ENCODE results near the gene KCNK4. TPM values are rescaled to one million over a fixed set of nuclear protein-coding genes. Genes with fewer than 3 reads are reported as not detected.

The KCNK4 gene
- total RNA-seq, 1 donor from 2014 or later: not detected

- Mint-ChIP-seq H3K4me1 (ENCODE audit: unreplicated experiment) (peaks cover 9% of the 10 kb centered on the region), H3K4me3 (no peak overlapping the region), H3K36me3 (peaks cover 10% of the 10 kb centered on the region), H3K9me3 (no peaks in the 10 kb centered on the region), H3K27me3 (peaks cover 33% of the 10 kb centered on the region), H3K27ac (no peak overlapping the region)
- TF ChIP-seq CTCF (conservative IDR thresholded peaks at IDR 0.05): no peak
- DNase-seq (ENCODE audit: extremely low spot score, unreplicated experiment): no peak
These were observed 2.8 kb upstream of the KCNK4 start for GRCh38 chr11:64288353-64288750.

- no peak for DNase-seq (ENCODE audit: extremely low spot score, unreplicated experiment)
- Mint-ChIP-seq H3K4me3 (peak overlapping the region; percentile 44), H3K27me3 (peaks cover 41% of the 10 kb centered on the region), H3K27ac (no peak overlapping the region), H3K9me3 (no peaks in the 10 kb centered on the region), H3K4me1 (ENCODE audit: unreplicated experiment) (peaks cover 9% of the 10 kb centered on the region), H3K36me3 (peaks cover 10% of the 10 kb centered on the region)
- no peak for TF ChIP-seq CTCF (conservative IDR thresholded peaks at IDR 0.05)
These were observed 2.0 kb upstream of the KCNK4 start for GRCh38 chr11:64289002-64289564.

- TF ChIP-seq CTCF (conservative IDR thresholded peaks at IDR 0.05): no peak
- peaks cover 56% of the 10 kb centered on the region for H3K27me3 Mint-ChIP-seq
- no peaks in the 10 kb centered on the region for H3K9me3 Mint-ChIP-seq
- H3K4me3 Mint-ChIP-seq: peak overlapping the region; percentile 81
- H3K27ac Mint-ChIP-seq: no peak overlapping the region
- H3K36me3 Mint-ChIP-seq: peaks cover 10% of the 10 kb centered on the region
- DNase-seq (ENCODE audit: extremely low spot score, unreplicated experiment): no peak
- H3K4me1 Mint-ChIP-seq (ENCODE audit: unreplicated experiment): peaks cover 9% of the 10 kb centered on the region
These were observed 495 bp upstream of the KCNK4 start for GRCh38 chr11:64290352-64291261.

GRCh38 chr11:64291752-64292459 lies 804 bp downstream of the KCNK4 start:
- TF ChIP-seq CTCF (conservative IDR thresholded peaks at IDR 0.05): no peak
- H3K27me3 Mint-ChIP-seq: peaks cover 69% of the 10 kb centered on the region
- H3K9me3 Mint-ChIP-seq: no peaks in the 10 kb centered on the region
- H3K36me3 Mint-ChIP-seq: peaks cover 10% of the 10 kb centered on the region
- no peak overlapping the region for H3K27ac Mint-ChIP-seq
- peaks cover 3% of the 10 kb centered on the region for H3K4me1 Mint-ChIP-seq (ENCODE audit: unreplicated experiment)
- no peak for DNase-seq (ENCODE audit: extremely low spot score, unreplicated experiment)
- H3K4me3 Mint-ChIP-seq: no peak overlapping the region

GRCh38 chr11:64292460-64293254 lies 1.6 kb downstream of the KCNK4 start:
- Mint-ChIP-seq H3K27me3 (peaks cover 76% of the 10 kb centered on the region), H3K4me1 (ENCODE audit: unreplicated experiment) (no peaks in the 10 kb centered on the region), H3K36me3 (peaks cover 10% of the 10 kb centered on the region), H3K9me3 (no peaks in the 10 kb centered on the region), H3K4me3 (peak overlapping the region; percentile 54), H3K27ac (no peak overlapping the region)
- no peak for TF ChIP-seq CTCF (conservative IDR thresholded peaks at IDR 0.05)
- no peak for DNase-seq (ENCODE audit: extremely low spot score, unreplicated experiment)

Measured in type B pancreatic cell (in vitro differentiated cells).